GM19023 (cell line): ENCODE data around the gene ROBO1.

Experiments
- ATAC-seq: cut with Tn5 transposase; IDR thresholded peaks from one replicate; pipeline ENCODE4 v1.9.1; 2021; ENCODE audit warnings: mild to moderate bottlenecking, moderate library complexity; ENCODE audit not compliant: unreplicated experiment

ROBO1 gene

DNA sequence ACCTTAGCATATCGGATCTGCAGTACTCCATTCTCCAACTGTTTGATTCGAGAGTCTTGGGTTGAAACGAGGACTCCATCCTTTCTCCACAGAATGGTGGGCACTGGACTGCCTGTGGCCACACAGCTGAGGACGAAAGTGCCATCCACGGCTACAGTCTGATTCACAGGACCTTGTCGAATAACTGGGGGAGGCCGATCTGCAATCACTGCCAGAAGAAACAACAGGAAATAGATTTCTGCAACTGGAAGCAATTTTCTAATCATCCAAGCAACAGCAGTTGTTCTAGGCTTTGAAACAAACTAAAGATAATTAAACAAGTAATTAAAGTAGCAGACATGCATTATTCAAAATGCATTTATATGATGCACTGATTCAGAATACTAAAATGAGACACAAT is 1097.7 kb downstream of the ROBO1 start:
- no peak for ATAC-seq

DNA sequence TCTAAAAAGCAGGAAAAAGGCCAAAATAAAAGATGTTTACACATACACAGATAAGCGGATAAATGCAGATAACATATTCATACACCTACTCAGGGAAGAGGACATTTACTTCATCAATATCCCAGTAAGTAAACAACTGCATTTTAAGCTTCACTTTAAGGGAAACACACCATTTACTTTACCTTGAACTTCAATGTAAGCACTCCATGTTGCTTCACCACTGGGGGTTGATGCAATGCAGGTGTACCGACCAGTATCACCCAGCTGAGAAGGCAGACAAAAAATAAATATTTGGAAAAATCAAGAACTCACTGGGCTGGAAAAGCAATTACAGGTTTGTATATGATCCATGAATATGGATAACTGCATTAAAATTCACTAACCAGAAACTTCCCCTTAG is 1099.5 kb downstream of the ROBO1 start:
- no peak for ATAC-seq

GRCh38 chr3:78666470-78666800 is 1101.4 kb downstream of the ROBO1 start:
- no peak for ATAC-seq

- ATAC-seq: no peak
Observed at GRCh38 chr3:78665776-78666469, 1101.9 kb downstream of the ROBO1 start.

GRCh38 chr3:78665101-78665500 is 1102.7 kb downstream of the ROBO1 start:
- ATAC-seq: no peak

GRCh38 chr3:78660957-78661356 is 1106.8 kb downstream of the ROBO1 start:
- ATAC-seq: no peak

GRCh38 chr3:78659386-78659987 is 1108.3 kb downstream of the ROBO1 start:
- no peak for ATAC-seq

DNA sequence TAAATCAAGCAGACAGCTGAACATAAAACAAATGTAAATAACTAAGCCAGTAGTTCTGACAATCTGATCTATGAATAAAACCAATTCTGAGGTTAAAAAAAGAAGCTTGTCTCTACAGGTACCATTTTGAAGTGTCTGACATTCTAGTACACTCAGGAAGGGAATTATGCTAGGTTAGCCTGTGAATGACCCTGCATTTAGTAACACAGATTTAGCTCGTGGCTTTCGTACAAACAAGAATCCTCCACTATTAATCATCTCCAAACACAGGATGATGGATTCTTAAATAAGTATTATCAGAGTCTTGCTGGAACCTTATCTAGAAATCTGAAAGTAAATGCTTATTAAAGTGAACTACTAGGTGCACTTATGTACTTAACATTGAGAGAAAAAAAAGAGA is 1120.1 kb downstream of the ROBO1 start:
- ATAC-seq: no peak

DNA sequence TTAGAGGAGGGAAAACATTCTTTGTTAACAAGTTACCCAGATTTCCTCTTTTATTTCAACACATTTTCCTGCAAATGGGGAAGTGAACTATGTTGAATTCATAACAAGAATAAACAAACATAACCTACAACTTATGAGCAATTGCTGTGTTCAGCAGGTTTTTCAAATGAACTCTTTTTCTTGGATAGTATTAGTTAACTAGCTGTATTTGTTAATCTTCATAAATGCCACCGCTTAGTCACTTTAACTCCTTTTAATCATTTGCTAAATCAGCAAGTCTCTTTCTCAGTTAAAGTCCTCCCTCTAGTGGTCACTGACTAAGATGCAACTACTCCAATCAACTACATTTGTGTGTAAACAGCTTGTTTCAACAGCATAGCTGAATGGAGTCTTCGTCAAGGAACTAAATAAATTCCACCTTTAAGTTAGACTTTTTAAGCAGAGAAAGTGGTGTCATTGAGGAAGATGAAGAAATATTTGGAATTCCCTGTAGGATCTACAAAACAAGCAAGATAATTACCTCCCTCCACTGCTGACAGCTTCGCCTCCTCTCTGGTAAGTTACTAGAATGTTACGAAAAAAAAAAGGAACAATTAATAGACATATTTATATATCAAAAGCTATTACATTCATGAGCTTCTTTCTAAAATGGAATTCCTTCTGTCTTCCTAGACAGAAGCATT is 1122.0 kb downstream of the ROBO1 start:
- peak; percentile 80 for ATAC-seq

DNA sequence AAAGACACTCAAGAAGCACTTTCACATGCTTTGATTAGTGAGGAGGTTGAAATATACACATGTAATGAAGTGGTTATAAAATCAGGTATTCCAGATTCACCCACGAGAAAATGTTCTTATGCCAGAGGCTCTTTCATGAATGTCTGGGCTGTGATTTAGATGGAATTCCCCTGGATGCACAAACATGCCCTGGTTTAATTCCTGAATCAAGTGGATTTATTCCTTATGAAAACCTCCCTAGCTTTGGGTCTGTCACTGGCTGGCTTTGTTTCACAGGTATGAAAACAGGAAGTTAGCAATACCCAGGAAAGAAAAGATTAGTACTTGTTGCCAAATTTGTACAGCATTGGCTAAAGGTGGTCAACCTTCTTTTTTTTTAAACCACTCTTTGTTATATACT is 1123.0 kb downstream of the ROBO1 start:
- no peak for ATAC-seq

- ATAC-seq: no peak
Observed at GRCh38 chr3:78642226-78643035, 1125.4 kb downstream of the ROBO1 start.

GRCh38 chr3:78641703-78642102 is 1126.1 kb downstream of the ROBO1 start:
- ATAC-seq: no peak

DNA sequence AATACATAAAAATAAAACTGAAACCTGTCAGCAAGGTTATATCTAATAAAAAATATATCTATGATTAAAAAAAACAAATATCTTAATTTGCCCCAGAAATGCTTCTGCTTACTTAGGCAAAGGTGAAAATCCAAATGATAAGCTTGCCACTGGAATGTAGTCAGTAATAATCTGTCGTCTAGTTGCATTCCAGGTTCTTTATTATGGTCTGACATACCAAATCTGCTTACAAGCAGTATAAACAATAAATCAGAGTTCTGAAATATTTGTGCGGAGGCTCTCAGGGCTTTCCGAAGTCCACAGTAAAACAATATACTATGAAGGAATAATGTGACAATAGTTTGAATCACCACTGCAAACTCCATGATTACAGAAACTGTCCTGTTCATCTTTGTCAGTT is 1133.5 kb downstream of the ROBO1 start:
- ATAC-seq: no peak

- no peak for ATAC-seq
Observed at GRCh38 chr3:78633626-78634025, 1134.2 kb downstream of the ROBO1 start.

DNA sequence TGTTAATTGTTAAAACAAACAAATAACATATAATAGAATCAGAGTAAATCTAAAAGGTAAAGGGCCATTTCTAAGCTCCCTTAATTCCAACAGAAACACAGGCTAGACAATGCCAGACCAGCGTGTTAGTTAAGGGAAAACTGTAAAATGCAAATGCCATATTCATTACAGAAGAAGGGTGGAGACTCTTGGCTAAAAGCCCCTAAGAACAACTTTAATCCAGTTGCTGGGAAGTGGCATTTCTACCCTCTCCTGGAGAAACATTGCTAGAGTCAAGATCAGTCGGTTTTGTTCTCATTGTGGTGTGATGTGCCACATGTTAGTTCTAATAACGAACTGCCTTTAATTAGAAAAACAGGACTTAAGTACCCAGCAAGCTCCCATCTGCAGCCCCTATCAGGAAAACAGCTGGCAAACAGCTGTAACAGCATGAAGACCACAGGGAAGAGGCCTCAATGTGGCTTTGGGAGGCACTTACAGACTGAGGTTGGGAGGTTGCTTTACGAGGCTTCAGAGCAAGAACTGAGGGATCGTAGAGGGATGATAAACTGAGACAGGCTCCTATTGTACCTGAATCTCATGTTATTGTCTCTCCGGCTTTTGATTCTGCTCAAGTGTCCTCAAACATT is 1134.8 kb downstream of the ROBO1 start:
- no peak for ATAC-seq

DNA sequence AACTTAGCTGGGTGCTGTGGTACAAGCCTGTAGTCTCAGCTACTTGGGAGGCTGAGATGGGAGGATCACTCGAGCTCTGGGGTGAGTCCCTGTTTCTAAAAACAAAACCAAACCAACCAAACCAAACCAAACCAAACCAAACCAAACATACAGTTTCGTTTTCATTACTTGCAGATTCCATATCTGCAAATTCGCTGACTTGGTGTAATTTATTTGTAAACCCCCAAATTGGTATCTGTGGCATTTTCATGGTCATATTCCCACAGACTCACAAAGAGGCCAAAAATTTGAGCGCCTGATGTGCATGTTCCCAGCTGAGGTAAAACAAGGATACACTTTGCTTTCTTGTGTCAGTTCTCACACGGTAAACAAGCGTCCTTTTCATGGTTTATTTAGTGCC is 1138.3 kb downstream of the ROBO1 start:
- no peak for ATAC-seq

GRCh38 chr3:78621061-78621716 is 1146.6 kb downstream of the ROBO1 start:
- no peak for ATAC-seq

DNA sequence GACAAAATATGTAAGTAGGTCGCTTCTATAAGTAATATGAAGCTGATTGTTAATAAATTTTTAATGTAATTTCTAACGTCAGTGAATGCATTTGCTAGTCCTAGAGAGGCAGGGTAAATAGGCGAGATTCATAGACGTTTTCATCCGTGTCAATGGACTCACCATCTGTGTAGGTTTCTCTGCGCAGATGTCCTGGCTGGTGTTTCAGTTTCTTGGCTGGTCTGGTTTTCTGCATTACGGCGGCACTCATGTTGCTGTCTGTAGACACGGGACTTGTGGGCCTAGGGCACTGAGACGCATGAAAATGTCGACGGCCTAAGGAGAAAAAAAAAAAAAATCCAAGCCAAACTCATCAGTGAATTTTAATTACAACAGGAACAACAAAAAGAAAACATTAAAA is 1153.3 kb downstream of the ROBO1 start:
- ATAC-seq: no peak

GRCh38 chr3:78613421-78613879 is 1154.3 kb downstream of the ROBO1 start:
- ATAC-seq: no peak

DNA sequence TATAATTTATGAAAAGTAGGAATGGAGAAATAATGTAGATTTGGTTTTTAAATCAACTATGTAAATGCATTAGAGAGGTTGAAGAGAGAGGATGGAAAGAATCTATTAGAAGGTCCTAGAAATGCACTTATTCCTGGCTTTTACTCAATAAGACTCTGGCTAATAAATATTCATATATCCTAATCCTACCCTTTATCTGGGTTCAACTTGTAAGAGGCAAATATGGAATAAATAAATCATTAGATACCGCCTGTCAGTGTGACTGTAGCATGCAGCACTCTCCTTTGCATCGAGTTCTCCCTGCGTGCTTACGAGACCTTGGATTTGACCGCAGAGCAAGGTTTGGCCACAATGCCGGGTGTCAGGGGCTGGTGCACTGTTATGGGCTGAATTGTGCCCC is 1156.5 kb downstream of the ROBO1 start:
- no peak for ATAC-seq
